OCI-LY1 (cell line): Measurements from ENCODE around the gene POLR2J2.
"Not testable (repeated sequence)": the region's sequence is repeated elsewhere in the genome, so short reads cannot be mapped to it uniquely, and the experiment has no call there.

Experiments used
- H2AFZ ChIP-seq: fragments of 200-600 bp; sonication (generic), shearing (Covaris generic); 2 replicates; pipeline ENCODE4 v1.6.0; 2014; ENCODE audit warnings: antibody characterized with exemption, mild to moderate bottlenecking, low read length
- H3F3A ChIP-seq: fragments of 200-600 bp; sonication (generic), shearing (Covaris generic); 2 replicates; pipeline ENCODE4 v1.6.0; 2014; ENCODE audit warnings: mild to moderate bottlenecking, antibody characterized with exemption, low read length, moderate library complexity; ENCODE audit not compliant: insufficient read depth
- H3K27ac ChIP-seq: fragments of 200-600 bp; sonication (generic); 2 replicates; pipeline ENCODE4 v1.5.1; 2014; ENCODE audit warnings: low read length, mixed run types, mild to moderate bottlenecking, low read depth; ENCODE audit not compliant: poor library complexity, severe bottlenecking
- H3K27me3 ChIP-seq: fragments of 200-600 bp; sonication (generic); 2 replicates; pipeline ENCODE4 v1.6.0; 2014; ENCODE audit warnings: antibody characterized with exemption, mild to moderate bottlenecking, low read length, moderate library complexity; ENCODE audit not compliant: insufficient read depth
- H3K36me3 ChIP-seq: fragments of 200-600 bp; sonication (generic); 2 replicates; pipeline ENCODE4 v1.6.1; 2014; ENCODE audit warnings: mild to moderate bottlenecking, antibody characterized with exemption, low read length, moderate library complexity, mixed read lengths; ENCODE audit not compliant: insufficient read depth
- H3K4me1 ChIP-seq: fragments of 200-600 bp; sonication (generic); 2 replicates; pipeline ENCODE4 v1.5.1; 2014; ENCODE audit warnings: mild to moderate bottlenecking, low read length, moderate library complexity; ENCODE audit not compliant: insufficient read depth, severe bottlenecking
- H3K4me2 ChIP-seq: fragments of 200-600 bp; sonication (generic), shearing (Covaris generic); 2 replicates; pipeline ENCODE4 v1.6.1; 2014; ENCODE audit warnings: low read length
- H3K4me3 ChIP-seq: fragments of 200-600 bp; sonication (generic); 2 replicates; pipeline ENCODE4 v1.5.1; 2014; ENCODE audit warnings: low read length, low read depth, mild to moderate bottlenecking, mixed read lengths; ENCODE audit not compliant: poor library complexity, severe bottlenecking
- H3K79me2 ChIP-seq: fragments of 200-600 bp; shearing (Covaris generic); 2 replicates; pipeline ENCODE4 v1.6.1; 2016; ENCODE audit warnings: mixed run types, low read length, mixed read lengths; ENCODE audit not compliant: insufficient read depth
- H3K9ac ChIP-seq: fragments of 200-600 bp; sonication (generic), shearing (Covaris generic); 2 replicates; pipeline ENCODE4 v1.6.1; 2014; ENCODE audit warnings: mild to moderate bottlenecking, low read length, mixed read lengths
- H3K9me2 ChIP-seq: fragments of 200-600 bp; sonication (generic), shearing (Covaris generic); 2 replicates; pipeline ENCODE4 v1.6.1; 2014; ENCODE audit warnings: low read depth, mild to moderate bottlenecking, low read length, mixed read lengths
- H3K9me3 ChIP-seq: fragments of 200-600 bp; shearing (Covaris generic); 2 replicates; pipeline ENCODE4 v1.6.1; 2014; ENCODE audit warnings: low read length, mixed read lengths
- H4K20me1 ChIP-seq: fragments of 200-600 bp; sonication (generic), shearing (Covaris generic); 2 replicates; pipeline ENCODE4 v1.6.0; 2016; ENCODE audit warnings: mild to moderate bottlenecking, low read length; ENCODE audit not compliant: insufficient read depth

The POLR2J2 gene

GRCh38 chr7:102671166-102671955 is at the start of gene POLR2J2:
Gene POLR2J2 (minus strand): TSS chr7:102671663. CDS start chr7:102671601, 62 bp downstream.
- not testable (repeated sequence) for H3K9me2 ChIP-seq, H3K79me2 ChIP-seq, H4K20me1 ChIP-seq, H3K36me3 ChIP-seq, H3F3A ChIP-seq, H3K4me2 ChIP-seq, H3K4me1 ChIP-seq, H3K27ac ChIP-seq, H3K9me3 ChIP-seq, H3K27me3 ChIP-seq, H2AFZ ChIP-seq
- Histone ChIP-seq H3K9ac (peak within 1 kb of the TSS; percentile 61; the same call in 1 of the 2 replicates), H3K4me3 (peak within 1 kb of the TSS; percentile 64)

GRCh38 chr7:102718491-102718890 is 47.0 kb upstream of the POLR2J2 start:
- not testable (repeated sequence) for H3F3A ChIP-seq, H3K27ac ChIP-seq, H3K9me3 ChIP-seq, H4K20me1 ChIP-seq, H3K4me2 ChIP-seq, H3K4me1 ChIP-seq, H2AFZ ChIP-seq, H3K79me2 ChIP-seq, H3K9me2 ChIP-seq, H3K9ac ChIP-seq, H3K4me3 ChIP-seq, H3K27me3 ChIP-seq, H3K36me3 ChIP-seq

GRCh38 chr7:102715718-102716117 is 44.3 kb upstream of the POLR2J2 start:
- H3K4me1 ChIP-seq, H3K27me3 ChIP-seq, H4K20me1 ChIP-seq, H3K79me2 ChIP-seq, H3K9me3 ChIP-seq, H3K9me2 ChIP-seq, H3K4me3 ChIP-seq, H3K27ac ChIP-seq, H2AFZ ChIP-seq, H3K9ac ChIP-seq, H3K36me3 ChIP-seq, H3F3A ChIP-seq, H3K4me2 ChIP-seq: not testable (repeated sequence)

- H3K27ac ChIP-seq, H3K9me2 ChIP-seq, H3K4me1 ChIP-seq, H3K27me3 ChIP-seq, H3K79me2 ChIP-seq, H3K4me2 ChIP-seq, H4K20me1 ChIP-seq, H3F3A ChIP-seq, H3K36me3 ChIP-seq, H2AFZ ChIP-seq, H3K4me3 ChIP-seq, H3K9me3 ChIP-seq, H3K9ac ChIP-seq: not testable (repeated sequence)
Measured at GRCh38 chr7:102714774-102715522, 43.5 kb upstream of the POLR2J2 start.

- not testable (repeated sequence) for H3K4me2 ChIP-seq, H2AFZ ChIP-seq, H4K20me1 ChIP-seq, H3K79me2 ChIP-seq, H3K9me2 ChIP-seq, H3K27ac ChIP-seq, H3K4me1 ChIP-seq, H3K9ac ChIP-seq, H3K4me3 ChIP-seq, H3K9me3 ChIP-seq, H3K36me3 ChIP-seq, H3K27me3 ChIP-seq, H3F3A ChIP-seq
Measured at GRCh38 chr7:102713691-102714080, 42.2 kb upstream of the POLR2J2 start.

- H3K4me1 ChIP-seq, H3K9me2 ChIP-seq, H2AFZ ChIP-seq, H3K4me3 ChIP-seq, H3K4me2 ChIP-seq, H3K27ac ChIP-seq, H3K36me3 ChIP-seq, H3K27me3 ChIP-seq, H3K9ac ChIP-seq, H3F3A ChIP-seq, H3K9me3 ChIP-seq, H3K79me2 ChIP-seq, H4K20me1 ChIP-seq: not testable (repeated sequence)
Measured at GRCh38 chr7:102713011-102713690, 41.7 kb upstream of the POLR2J2 start.

GRCh38 chr7:102698962-102699750 is 27.7 kb upstream of the POLR2J2 start:
- H3K9me2 ChIP-seq, H3F3A ChIP-seq, H3K79me2 ChIP-seq, H3K27me3 ChIP-seq, H3K4me1 ChIP-seq, H2AFZ ChIP-seq, H3K36me3 ChIP-seq, H3K4me2 ChIP-seq, H3K4me3 ChIP-seq, H3K9ac ChIP-seq, H4K20me1 ChIP-seq, H3K9me3 ChIP-seq, H3K27ac ChIP-seq: not testable (repeated sequence)
